Kasumi-1 (cell line): Measurements from ENCODE around the gene KIF6.
"Not testable (repeated sequence)": the region's sequence is repeated elsewhere in the genome, so short reads cannot be mapped to it uniquely, and the experiment has no call there.

ENCODE experiments used
- DNase-seq, 2 experiments: peaks; one replicate each; lab custom pipeline; 2025; lab: John Stamatoyannopoulos, UW

The KIF6 gene

GRCh38 chr6:39724787-39725631 is at the start of gene KIF6:
TSS of gene KIF6 (minus strand) at chr6:39725408. CDS start at chr6:39725310, 98 bp downstream.
- DNase-seq, result no peak

GRCh38 chr6:39773782-39774181 is 48.6 kb upstream of the KIF6 start:
- no peak for DNase-seq

GRCh38 chr6:39772559-39773273 is 47.5 kb upstream of the KIF6 start:
- no peak for DNase-seq

- no peak for DNase-seq
Measured at GRCh38 chr6:39770446-39770845, 45.2 kb upstream of the KIF6 start.

GRCh38 chr6:39769012-39769411 is 43.8 kb upstream of the KIF6 start:
- no peak for DNase-seq

- DNase-seq, result no peak
Measured at GRCh38 chr6:39765508-39766065, 40.4 kb upstream of the KIF6 start.

GRCh38 chr6:39760226-39760952 is 35.2 kb upstream of the KIF6 start:
- no peak for DNase-seq

- DNase-seq, result no peak
Measured at GRCh38 chr6:39758905-39759605, 33.8 kb upstream of the KIF6 start.

GRCh38 chr6:39756582-39756981 is 31.4 kb upstream of the KIF6 start:
- no peak for DNase-seq

- DNase-seq, result no peak
Measured at GRCh38 chr6:39755231-39755630, 30.0 kb upstream of the KIF6 start.

GRCh38 chr6:39754514-39755115 is 29.4 kb upstream of the KIF6 start:
- no peak for DNase-seq

- no peak for DNase-seq
Measured at GRCh38 chr6:39753725-39754045, 28.5 kb upstream of the KIF6 start.

GRCh38 chr6:39752835-39753724 is 27.9 kb upstream of the KIF6 start:
- DNase-seq, result no peak

- no peak for DNase-seq
Measured at GRCh38 chr6:39746795-39747194, 21.6 kb upstream of the KIF6 start.

- no peak for DNase-seq
Measured at GRCh38 chr6:39733704-39734103, 8.5 kb upstream of the KIF6 start.

- no peak for DNase-seq
Measured at GRCh38 chr6:39731565-39731964, 6.4 kb upstream of the KIF6 start.

GRCh38 chr6:39729945-39730344 is 4.7 kb upstream of the KIF6 start:
- no peak for DNase-seq

- DNase-seq, result no peak
Measured at GRCh38 chr6:39725632-39725997, 407 bp upstream of the KIF6 start.

GRCh38 chr6:39723350-39723749 is 1.9 kb downstream of the KIF6 start:
- DNase-seq, result not testable (repeated sequence)

GRCh38 chr6:39714802-39715201 is 10.4 kb downstream of the KIF6 start:
- no peak for DNase-seq
